H1 (cell line): ENCODE measurements around the gene MTX2. TPM values are rescaled to one million over a fixed set of nuclear protein-coding genes. Genes with fewer than 3 reads are reported as not detected.

Source experiments
- CTCF ChIA-PET: fragments of 300-600 bp; sonication (Branson Sonifier 250); formaldehyde crosslinking; loops from one replicate; lab custom pipeline; 2021; ENCODE audit not compliant: partially characterized antibody; lab: Charles Lee
- POLR2A ChIA-PET: fragments of 300-600 bp; sonication (Branson Sonifier 250); formaldehyde crosslinking; loops from one replicate; lab custom pipeline; 2021; ENCODE audit warnings: inconsistent platforms; ENCODE audit not compliant: partially characterized antibody; lab: Charles Lee
- DNase-seq, 2 experiments: peaks; one replicate each; pipeline versions ENCODE4 v3.0.0 to v3.0.0-alpha.2; 2010 to 2022; ENCODE audit warnings: low spot score in 2 of 2, low read depth in 1 of 2, mixed read lengths in 1 of 2
- FAIRE-seq: peaks from 2 replicates; lab custom pipeline; 2011; peaks lifted over from hg19 to GRCh38; lab: Jason Lieb, UNC
- H2AFZ ChIP-seq: 2 replicates; pipeline ENCODE4 v1.8.1; 2012; ENCODE audit warnings: low read length, inconsistent platforms
- H2AK5ac ChIP-seq: 2 replicates; pipeline ENCODE4 v1.6.1; 2013; ENCODE audit warnings: low read depth, low read length
- H2BK120ac ChIP-seq: replicated peaks from 2 replicates; pipeline ENCODE3; 2013; ENCODE audit warnings: low read depth, low read length, inconsistent platforms
- H2BK12ac ChIP-seq: 2 replicates; pipeline ENCODE4 v1.6.1; 2013; ENCODE audit warnings: low read depth, low read length
- H2BK15ac ChIP-seq: 2 replicates; pipeline ENCODE4 v1.6.1; 2013; ENCODE audit warnings: low read length
- H2BK20ac ChIP-seq: 2 replicates; pipeline ENCODE4 v1.6.1; 2013; ENCODE audit warnings: low read length
- H2BK5ac ChIP-seq: 2 replicates; pipeline ENCODE4 v1.6.1; 2013; ENCODE audit warnings: low read depth, low read length
- H3K14ac ChIP-seq: 2 replicates; pipeline ENCODE4 v1.6.1; 2013; ENCODE audit warnings: inconsistent platforms; ENCODE audit not compliant: insufficient read length
- H3K18ac ChIP-seq: 2 replicates; pipeline ENCODE4 v1.6.1; 2013; ENCODE audit warnings: low read length; ENCODE audit errors: extremely low read depth
- H3K23ac ChIP-seq: 2 replicates; pipeline ENCODE4 v1.6.1; 2013; ENCODE audit warnings: inconsistent platforms; ENCODE audit not compliant: insufficient read length
- H3K23me2 ChIP-seq: 2 replicates; pipeline ENCODE4 v1.6.1; 2013; ENCODE audit warnings: low read depth, low read length
- H3K27ac ChIP-seq: 2 replicates; pipeline ENCODE4 v1.6.1; 2011; ENCODE audit warnings: low read depth, low read length, inconsistent platforms
- H3K27me3 ChIP-seq, 4 experiments: replicated peaks in 1 of 4; 1 replicate in 1 of 4; 2 replicates in 3 of 4; pipeline versions ENCODE4 v1.6.1 to v1.8.1; 2011 to 2013; ENCODE audit warnings: low read length in 3 of 4, mild to moderate bottlenecking in 3 of 4, inconsistent platforms in 2 of 4, mixed read lengths in 2 of 4, moderate library complexity in 1 of 4; ENCODE audit not compliant: control insufficient read depth in 3 of 4, insufficient read depth in 3 of 4; ENCODE audit errors: extremely low read depth in 1 of 4
- H3K36me3 ChIP-seq, 4 experiments: 2 replicates each; pipeline versions ENCODE4 v1.6.1 to v1.8.1; 2011 to 2013; ENCODE audit warnings: mild to moderate bottlenecking in 4 of 4, low read length in 3 of 4, moderate library complexity in 2 of 4, control low read depth in 1 of 4, inconsistent platforms in 1 of 4; ENCODE audit not compliant: insufficient read depth in 4 of 4, control insufficient read depth in 2 of 4
- H3K4ac ChIP-seq: replicated peaks from 2 replicates; pipeline ENCODE3; 2013; ENCODE audit warnings: low read length, low read depth, mixed read lengths, inconsistent platforms; ENCODE audit not compliant: insufficient read length
- H3K4me1 ChIP-seq, 4 experiments: replicated peaks in 1 of 4; 1 replicate in 1 of 4; 2 replicates in 3 of 4; pipeline versions ENCODE4 v1.6.1 to v1.8.1; 2011 to 2013; ENCODE audit warnings: low read length in 3 of 4, inconsistent platforms in 2 of 4, mixed read lengths in 1 of 4; ENCODE audit not compliant: insufficient read depth in 4 of 4, control insufficient read depth in 3 of 4
- H3K4me2 ChIP-seq, 2 experiments: 2 replicates each; pipeline versions ENCODE4 v1.6.1 to v1.8.1; 2011 to 2013; ENCODE audit warnings: low read depth in 2 of 2, low read length in 2 of 2, control low read depth in 1 of 2, inconsistent platforms in 1 of 2, mild to moderate bottlenecking in 1 of 2; ENCODE audit not compliant: insufficient read depth in 1 of 2
- H3K4me3 ChIP-seq, 4 experiments: fragments of 200-600, 300-600 bp in 1 of 4; sonication (generic), shearing (Covaris generic), sonication (Bioruptor Twin) in 1 of 4; 2 replicates each; pipeline versions ENCODE4 v1.5.1 to v1.8.1; 2011 to 2016; ENCODE audit warnings: low read length in 4 of 4, low read depth in 3 of 4, control low read depth in 2 of 4, inconsistent platforms in 2 of 4, mild to moderate bottlenecking in 2 of 4, mixed read lengths in 1 of 4, moderate library complexity in 1 of 4; ENCODE audit not compliant: insufficient read depth in 2 of 4; ENCODE audit errors: extremely low read depth in 1 of 4
- H3K56ac ChIP-seq: replicated peaks from 2 replicates; pipeline ENCODE3; 2013; ENCODE audit warnings: low read depth, mild to moderate bottlenecking, mixed read lengths, low read length, inconsistent platforms; ENCODE audit not compliant: insufficient read length
- H3K79me1 ChIP-seq: 2 replicates; pipeline ENCODE4 v1.6.1; 2013; ENCODE audit warnings: low read depth, low read length, control low read depth
- H3K79me2 ChIP-seq, 2 experiments: 2 replicates each; pipeline versions ENCODE4 v1.6.1 to v1.8.1; 2012 to 2013; ENCODE audit warnings: low read length in 2 of 2, mild to moderate bottlenecking in 2 of 2, inconsistent platforms in 1 of 2; ENCODE audit not compliant: insufficient read depth in 2 of 2, control insufficient read depth in 1 of 2
- H3K9ac ChIP-seq, 4 experiments: replicated peaks in 1 of 4; 1 replicate in 1 of 4; 2 replicates in 3 of 4; pipeline versions ENCODE4 v1.6.1 to v1.8.1; 2011 to 2013; ENCODE audit warnings: low read depth in 3 of 4, low read length in 3 of 4, control low read depth in 2 of 4, mild to moderate bottlenecking in 2 of 4, moderate library complexity in 2 of 4, inconsistent platforms in 1 of 4; ENCODE audit errors: extremely low read depth in 1 of 4
- H3K9me3 ChIP-seq, 2 experiments: 2 replicates each; pipeline versions ENCODE4 v1.6.1 to v1.8.1; 2012 to 2013; ENCODE audit warnings: mild to moderate bottlenecking in 2 of 2, moderate library complexity in 2 of 2, control low read depth in 1 of 2, inconsistent platforms in 1 of 2, low read depth in 1 of 2, low read length in 1 of 2, mixed read lengths in 1 of 2; ENCODE audit not compliant: insufficient read depth in 2 of 2
- H4K20me1 ChIP-seq, 2 experiments: replicated peaks in 1 of 2; 2 replicates each; pipeline versions ENCODE3 to v1.8.1; 2011 to 2013; ENCODE audit warnings: inconsistent platforms in 2 of 2, low read length in 2 of 2, mild to moderate bottlenecking in 1 of 2; ENCODE audit not compliant: insufficient read depth in 2 of 2, control insufficient read depth in 1 of 2
- H4K5ac ChIP-seq: 2 replicates; pipeline ENCODE4 v1.6.1; 2013; ENCODE audit warnings: low read length, low read depth, mixed read lengths, inconsistent platforms; ENCODE audit not compliant: insufficient read length
- H4K8ac ChIP-seq: 2 replicates; pipeline ENCODE4 v1.8.0; 2013; ENCODE audit warnings: mild to moderate bottlenecking, moderate library complexity, low read length, inconsistent platforms; ENCODE audit not compliant: insufficient read depth; ENCODE audit errors: extremely low read depth
- H4K91ac ChIP-seq: replicated peaks from 2 replicates; pipeline ENCODE3; 2013; ENCODE audit warnings: low read length, mixed read lengths, inconsistent platforms; ENCODE audit not compliant: insufficient read length
- CEBPB ChIP-seq: IDR thresholded peaks from 2 replicates; pipeline ENCODE4 v1.6.1; 2012; ENCODE audit warnings: low read depth, low read length
- WGBS, 2 experiments: shearing (Covaris generic) in 1 of 2; methylation state at CpG; one replicate each; pipeline versions ENCODE4 v1.1.6 to v1.1.7; 2013 to 2015; ENCODE audit warnings: low lambda C conversion rate in 2 of 2, mixed read lengths in 2 of 2, inconsistent platforms in 1 of 2, low coverage in 1 of 2, missing lambda C conversion rate in 1 of 2; ENCODE audit not compliant: insufficient replicate concordance in 2 of 2, insufficient coverage in 1 of 2, insufficient read length in 1 of 2; ENCODE audit errors: extremely low coverage in 1 of 2, missing lambda C conversion rate in 1 of 2; 5-methylcytosine and 5-hydroxymethylcytosine counted together
- polyA plus RNA-seq, 7 experiments: library from polyadenylated mRNA; depleted of rRNA in 3 of 7; stranded (reverse) in 5 of 7; unstranded in 2 of 7; fragments of >200 nt in 5 of 7; fragments of 200-250 nt in 2 of 7; gene quantifications; 1 replicate in 5 of 7; 2 replicates in 1 of 7; 4 replicates in 1 of 7; pipeline versions ENCODE4 v1.2.1 to v1.2.3, GENCODE V29; 2011 to 2013; ENCODE audit warnings: missing spikeins in 2 of 7, mixed read lengths in 2 of 7
- total RNA-seq: library from RNA; stranded (reverse); fragmentation: NEBNext Ultra II Directional; extraction: Animal tissue kit (Norgen Biotek cat#: 25700); gene quantifications from 2 replicates; pipeline ENCODE4 v1.2.1, GENCODE V29; 2021

Gene MTX2
- total and polyA plus RNA-seq, 2 of the 8 experiments (the other 6 are each of a cell fraction or from before 2014, with no cell fraction given), result 33.5 to 38.3 TPM

DNA sequence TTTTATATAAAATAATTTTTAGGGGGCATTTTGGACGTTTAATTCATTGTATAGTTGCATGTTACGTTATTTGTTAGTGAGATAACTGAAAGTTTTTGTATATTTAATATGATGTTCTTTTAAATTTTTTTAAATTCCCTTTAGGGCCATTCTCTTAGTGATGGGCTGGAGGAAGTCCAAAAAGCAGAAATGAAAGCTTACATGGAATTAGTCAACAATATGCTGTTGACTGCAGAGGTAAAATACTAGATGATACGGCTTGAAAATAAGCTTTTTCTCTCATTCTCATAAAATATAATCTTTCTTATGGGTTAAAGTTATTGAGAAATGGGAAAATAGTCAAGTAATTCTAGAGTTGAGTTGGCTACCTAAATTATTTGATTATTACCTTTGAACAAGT lies 58.9 kb downstream of the MTX2 start:
- no peak for FAIRE-seq
- Histone ChIP-seq H3K23ac (no peak overlapping the region), H4K5ac (no peak overlapping the region), H3K4me3 (no peak overlapping the region), H2AK5ac (no peak overlapping the region), H3K79me2 (peaks cover 0 to 6% of the 10 kb centered on the region in 2 experiments; a peak in 2 of 4 replicates), H3K79me1 (no peaks in the 10 kb centered on the region), H2BK120ac (no peak overlapping the region), H3K14ac (no peak overlapping the region), H4K91ac (no peak overlapping the region), H2BK20ac (no peak overlapping the region), H2BK5ac (no peak overlapping the region), H3K36me3 (peaks cover 0 to 7% (median 0%) of the 10 kb centered on the region in 4 experiments; a peak in 2 of 8 replicates), H2AFZ (no peak overlapping the region), H3K27me3 (no peaks in the 10 kb centered on the region), H3K9ac (no peak overlapping the region), H3K27ac (no peak overlapping the region), H3K4ac (no peak overlapping the region)
- CTCF ChIA-PET, result no interaction called here
- POLR2A ChIA-PET, result no interaction called here
- whole genome bisulfite sequencing, 2 experiments, result 93 to 100% methylated on average over 1 to 3 of the region's 3 CpGs
- no peak for TF ChIP-seq CEBPB
- TF ChIP-seq, all 59 proteins: peak for 0
- H3K23me2 ChIP-seq, result no peaks in the 10 kb centered on the region
- H2BK15ac ChIP-seq, result no peak overlapping the region
- no peak overlapping the region for H2BK12ac ChIP-seq
- no peaks in the 10 kb centered on the region for H3K9me3 ChIP-seq
- H3K18ac ChIP-seq, result no peak overlapping the region
- no peak overlapping the region for H4K8ac ChIP-seq
- DNase-seq, result no peak
- H4K20me1 ChIP-seq, result no peaks in the 10 kb centered on the region
- no peak overlapping the region for H3K56ac ChIP-seq
- no peak overlapping the region for H3K4me2 ChIP-seq
- H3K4me1 ChIP-seq, result peaks cover 0 to 10% (median 2%) of the 10 kb centered on the region in 4 experiments; a peak in 2 of 7 replicates
